HepG2 (cell line): ENCODE data around the gene TEDC1. TPM values are rescaled to one million over a fixed set of nuclear protein-coding genes. Genes with fewer than 3 reads are reported as not detected.

Experiments used
- ATAC-seq: fragments of 200-7000 bp; cut with Tn5 transposase; 3 replicates; pipeline ENCODE4 v1.9.1; 2020; ENCODE audit warnings: mild to moderate bottlenecking, moderate library complexity
- BruUV-seq: library from RNA; stranded (reverse); fragments of 400-500 nt; replicated peaks from 2 replicates; lab custom pipeline; 2021; lab: Mats Ljungman, UMichigan
- CTCF ChIA-PET: fragments of 300-600 bp; formaldehyde crosslinking; extraction: SDS; loops from one replicate; lab custom pipeline; 2021; ENCODE audit warnings: low total read pairs, inconsistent platforms, low intra/inter-chr PET ratio; lab: Yijun Ruan, JAX
- POLR2A ChIA-PET: fragments of 350-600 bp; sonication (Branson Sonifier 250); formaldehyde crosslinking; loops from one replicate; lab custom pipeline; 2020; ENCODE audit warnings: antibody characterized with exemption, inconsistent platforms; lab: Yijun Ruan, JAX
- DNase-seq: peaks from one replicate; pipeline ENCODE4 v3.0.0-alpha.2; 2015; ENCODE audit warnings: low spot score
- FAIRE-seq: peaks from 3 replicates; lab custom pipeline; 2011; peaks lifted over from hg19 to GRCh38; lab: Jason Lieb, UNC
- H2AFZ ChIP-seq: one replicate; pipeline ENCODE4 v1.6.1; 2011; ENCODE audit warnings: low read length, inconsistent platforms
- H3K27ac ChIP-seq: fragments of 300-600 bp; 3 replicates; pipeline ENCODE4 v1.8.0; 2011; ENCODE audit warnings: mixed run types, mild to moderate bottlenecking, mixed read lengths, low read length, inconsistent platforms; ENCODE audit not compliant: insufficient read depth; ENCODE audit errors: extremely low read length
- H3K27me3 ChIP-seq, 2 experiments: fragments of 200-600 bp in 1 of 2; 2 replicates in 1 of 2; 3 replicates in 1 of 2; pipeline versions ENCODE4 v1.6.0 to v1.8.0; 2011; ENCODE audit warnings: low read length in 2 of 2, mild to moderate bottlenecking in 2 of 2, moderate library complexity in 2 of 2, inconsistent platforms in 1 of 2; ENCODE audit not compliant: insufficient read depth in 2 of 2, control insufficient read depth in 1 of 2
- H3K36me3 ChIP-seq, 2 experiments: fragments of 200-600 bp in 1 of 2; replicated peaks in 1 of 2; 2 replicates in 1 of 2; 3 replicates in 1 of 2; pipeline versions ENCODE4 v1.5.1 to v1.8.0; 2011; ENCODE audit warnings: low read length in 2 of 2, inconsistent platforms in 1 of 2; ENCODE audit not compliant: insufficient read depth in 2 of 2, control insufficient read depth in 1 of 2
- H3K4me1 ChIP-seq: 2 replicates; pipeline ENCODE4 v1.5.1; 2012; ENCODE audit warnings: low read length, inconsistent platforms; ENCODE audit not compliant: insufficient read depth
- H3K4me2 ChIP-seq: 2 replicates; pipeline ENCODE4 v1.6.0; 2011; ENCODE audit warnings: low read depth, low read length, inconsistent platforms
- H3K4me3 ChIP-seq, 3 experiments: fragments of 200-600 bp in 1 of 3; sonication (generic), shearing (Covaris generic) in 1 of 3; replicated peaks in 1 of 3; 2 replicates each; pipeline ENCODE4 v1.5.1; 2011 to 2016; ENCODE audit warnings: low read length in 3 of 3, inconsistent platforms in 2 of 3, low read depth in 2 of 3, mild to moderate bottlenecking in 2 of 3, control low read depth in 1 of 3, mixed read lengths in 1 of 3; ENCODE audit not compliant: insufficient read depth in 1 of 3
- H3K79me2 ChIP-seq: one replicate; pipeline ENCODE4 v1.6.1; 2011; ENCODE audit warnings: low read length, inconsistent platforms; ENCODE audit not compliant: insufficient read depth
- H3K9ac ChIP-seq: 2 replicates; pipeline ENCODE4 v1.6.0; 2011; ENCODE audit warnings: mild to moderate bottlenecking, low read depth, low read length, inconsistent platforms; ENCODE audit not compliant: insufficient read depth
- H3K9me3 ChIP-seq: 2 replicates; pipeline ENCODE4 v1.5.1; 2012; ENCODE audit warnings: mild to moderate bottlenecking, low read length
- H4K20me1 ChIP-seq: 2 replicates; pipeline ENCODE4 v1.6.0; 2011; ENCODE audit warnings: inconsistent platforms, mild to moderate bottlenecking, low read length, moderate library complexity; ENCODE audit not compliant: insufficient read depth
- ARHGAP35 ChIP-seq: sonication (generic); formaldehyde crosslinking; IDR thresholded peaks from 2 replicates; pipeline ENCODE4 v1.9.0; 2022; ENCODE audit warnings: mild to moderate bottlenecking, inconsistent platforms, moderate library complexity, missing genetic modification reagents, borderline replicate concordance
- ATF7-NPFF ChIP-seq: sonication (generic); formaldehyde crosslinking; IDR thresholded peaks from 2 replicates; pipeline ENCODE4 v1.8.1; 2023; ENCODE audit warnings: mild to moderate bottlenecking, low read depth, missing genetic modification reagents, moderate library complexity
- CBFB ChIP-seq: sonication (generic); formaldehyde crosslinking; IDR thresholded peaks from 2 replicates; pipeline ENCODE4 v1.4.0; 2020; ENCODE audit warnings: missing genetic modification reagents
- GPN1 ChIP-seq: sonication (generic); formaldehyde crosslinking; IDR thresholded peaks from 2 replicates; pipeline ENCODE4 v1.5.1; 2020; ENCODE audit warnings: missing genetic modification reagents, borderline replicate concordance
- HNRNPK ChIP-seq: fragments of 200-400 bp; formaldehyde crosslinking; IDR thresholded peaks from 2 replicates; pipeline ENCODE4 v1.6.1; 2018; ENCODE audit warnings: low read length, low read depth, moderate library complexity, mild to moderate bottlenecking; ENCODE audit not compliant: poor library complexity, severe bottlenecking
- HNRNPL ChIP-seq: fragments of 200-400 bp; formaldehyde crosslinking; IDR thresholded peaks from 2 replicates; pipeline ENCODE4 v1.6.1; 2017; ENCODE audit warnings: mild to moderate bottlenecking, low read depth, low read length
- IRX3 ChIP-seq: sonication (generic); formaldehyde crosslinking; IDR thresholded peaks from 2 replicates; pipeline ENCODE4 v1.8.1; 2023; ENCODE audit warnings: mild to moderate bottlenecking, low read depth, missing genetic modification reagents, borderline replicate concordance
- RFX1 ChIP-seq: fragments of 450-650 bp; IDR thresholded peaks from 2 replicates; pipeline ENCODE4 v1.6.1; 2017
- SMC3 ChIP-seq: IDR thresholded peaks from 2 replicates; pipeline ENCODE4 v1.6.1; 2011; ENCODE audit warnings: low read length, improper control_type of control experiment
- ZBTB49 ChIP-seq: sonication (generic); formaldehyde crosslinking; IDR thresholded peaks from 2 replicates; pipeline ENCODE4 v1.4.0; 2020; ENCODE audit warnings: missing genetic modification reagents, borderline replicate concordance
- ZC3H13 ChIP-seq: sonication (generic); formaldehyde crosslinking; IDR thresholded peaks from 2 replicates; pipeline ENCODE4 v1.8.1; 2023; ENCODE audit warnings: mild to moderate bottlenecking, missing genetic modification reagents, moderate library complexity
- ZEB1 ChIP-seq: IDR thresholded peaks from 2 replicates; pipeline ENCODE4 v1.6.1; 2012; ENCODE audit warnings: mild to moderate bottlenecking, low read depth, inconsistent platforms; ENCODE audit not compliant: insufficient replicate concordance
- ZMAT5 ChIP-seq: sonication (generic); formaldehyde crosslinking; IDR thresholded peaks from 2 replicates; pipeline ENCODE4 v1.5.0; 2020; ENCODE audit warnings: mild to moderate bottlenecking, low read depth, missing genetic modification reagents, borderline replicate concordance
- ZNF598 ChIP-seq: sonication (generic); formaldehyde crosslinking; IDR thresholded peaks from 2 replicates; pipeline ENCODE4 v1.5.1; 2020; ENCODE audit warnings: mild to moderate bottlenecking, missing genetic modification reagents, borderline replicate concordance
- WGBS: methylation state at CpG from one replicate; pipeline ENCODE4 v1.1.6; 2017; ENCODE audit warnings: low lambda C conversion rate; 5-methylcytosine and 5-hydroxymethylcytosine counted together
- in situ Hi-C: cut with HindIII; loops from 2 replicates; pipeline ENCODE4 v1.10.0; 2017; ENCODE audit warnings: low pct_unique_long_range_greater_than_20kb; ENCODE audit not compliant: extremely low pct_ligation_motif_present
- intact Hi-C: fragments of 100-400 bp; cut with micrococcal nuclease; formaldehyde crosslinking; loops from one replicate; pipeline ENCODE4 v1.10.0; 2022; ENCODE audit not compliant: unreplicated experiment
- polyA plus RNA-seq, 8 experiments: library from polyadenylated mRNA; depleted of rRNA in 3 of 8; stranded (reverse) in 7 of 8; unstranded in 1 of 8; fragments of >200 nt; fragmentation: Illumina TruSeq in 4 of 8; extraction: Trizol in 4 of 8; gene quantifications; 2 replicates each; pipeline versions ENCODE4 v1.2.1 to v1.2.3, GENCODE V29; 2011 to 2016; ENCODE audit warnings: low read depth in 4 of 8, missing spikeins in 1 of 8, mixed read lengths in 1 of 8; ENCODE audit not compliant: insufficient read depth in 1 of 8
- total RNA-seq, 5 experiments: library from RNA; depleted of rRNA; stranded (reverse); fragments of >200 nt; fragmentation: Illumina TruSeq; extraction: Trizol; gene quantifications; 2 replicates each; pipeline ENCODE4 v1.2.3, GENCODE V29; 2016; ENCODE audit warnings: low read depth in 1 of 5

TEDC1 gene
- total and polyA plus RNA-seq, 2 of the 13 experiments (the other 11 are each of a cell fraction or from before 2014, with no cell fraction given) = 5.7 to 27.4 TPM

- in situ Hi-C loops = no loop called here
- ChIA-PET CTCF (no interaction called here), POLR2A (no interaction called here)
- TF ChIP-seq ZC3H13 (CRISPR knock-in tag) = no peak
- TF ChIP-seq CBFB (CRISPR knock-in tag) = no peak
- TF ChIP-seq ARHGAP35 (CRISPR knock-in tag) = no peak
- TF ChIP-seq HNRNPL = no peak
- TF ChIP-seq IRX3 (CRISPR knock-in tag) = no peak
- TF ChIP-seq ATF7-NPFF (CRISPR knock-in tag) = no peak
- no peak for TF ChIP-seq RFX1
- TF ChIP-seq ZMAT5 (CRISPR knock-in tag) = no peak
- no peak for TF ChIP-seq HNRNPK
- no peak for TF ChIP-seq SMC3
- no peak for TF ChIP-seq GPN1 (CRISPR knock-in tag)
- TF ChIP-seq ZBTB49 = no peak
- no peak for TF ChIP-seq ZEB1
- no peak for TF ChIP-seq ZNF598 (CRISPR knock-in tag)
- no peaks in the 10 kb centered on the region for H4K20me1 ChIP-seq
- ATAC-seq (no peak), FAIRE-seq (no peak), DNase-seq (no peak)
- no peak overlapping the region for H3K9ac ChIP-seq
- no peak overlapping the region for H3K4me2 ChIP-seq
- no peaks in the 10 kb centered on the region for H3K9me3 ChIP-seq
- peaks cover 18 to 41% of the 10 kb centered on the region in 2 experiments; a peak in 4 of 5 replicates for H3K36me3 ChIP-seq
- intact Hi-C loops = no loop called here
- H3K4me3 ChIP-seq = no peak overlapping the region
- H3K79me2 ChIP-seq = no peaks in the 10 kb centered on the region
- no peaks in the 10 kb centered on the region for H3K27me3 ChIP-seq
- no TSS peak for BruUV-seq
- no peak overlapping the region for H2AFZ ChIP-seq
- WGBS = no CpG with 5 or more reads among the region's 14 CpGs
- no peaks in the 10 kb centered on the region for H3K4me1 ChIP-seq
- H3K27ac ChIP-seq = no peak overlapping the region
Observed at GRCh38 chr14:105458571-105458970, 32.5 kb upstream of the TEDC1 start.
